ENCODE data around the gene GALNT8.

The GALNT8 gene

GRCh38 chr12:4800555-4800954, 80.4 kb downstream of the GALNT8 start:
- no peak for DNase-seq (ENCODE audit: low spot score)

GRCh38 chr12:4802841-4803240, 82.6 kb downstream of the GALNT8 start:
- no peak for DNase-seq (ENCODE audit: low spot score)

- no peak for DNase-seq (ENCODE audit: low spot score)
Measured at GRCh38 chr12:4806439-4807115, 86.4 kb downstream of the GALNT8 start.

GRCh38 chr12:4807116-4807783, 87.0 kb downstream of the GALNT8 start:
- no peak for DNase-seq (ENCODE audit: low spot score)

- no peak for DNase-seq (ENCODE audit: low spot score)
Measured at GRCh38 chr12:4807813-4808212, 87.6 kb downstream of the GALNT8 start.

GRCh38 chr12:4809013-4809448, 88.8 kb downstream of the GALNT8 start:
- DNase-seq (ENCODE audit: low spot score): peak; percentile 85

- DNase-seq (ENCODE audit: low spot score): peak; percentile 73
Measured at GRCh38 chr12:4809449-4810218, 89.4 kb downstream of the GALNT8 start.

- DNase-seq (ENCODE audit: low spot score): no peak
Measured at GRCh38 chr12:4810219-4810671, 90.0 kb downstream of the GALNT8 start.

- DNase-seq (ENCODE audit: low spot score): no peak
Measured at GRCh38 chr12:4812624-4813327, 92.6 kb downstream of the GALNT8 start.

GRCh38 chr12:4813741-4814140, 93.5 kb downstream of the GALNT8 start:
- DNase-seq (ENCODE audit: low spot score): no peak

- DNase-seq (ENCODE audit: low spot score): no peak
Measured at GRCh38 chr12:4814485-4814884, 94.3 kb downstream of the GALNT8 start.

GRCh38 chr12:4816744-4817525, 96.7 kb downstream of the GALNT8 start:
- no peak for DNase-seq (ENCODE audit: low spot score)

- DNase-seq (ENCODE audit: low spot score): no peak
Measured at GRCh38 chr12:4817880-4818279, 97.7 kb downstream of the GALNT8 start.

GRCh38 chr12:4819654-4820053, 99.5 kb downstream of the GALNT8 start:
- DNase-seq (ENCODE audit: low spot score): no peak

GRCh38 chr12:4820971-4821370, 100.8 kb downstream of the GALNT8 start:
- no peak for DNase-seq (ENCODE audit: low spot score)
